GM18520 (cell line): ENCODE data around the gene KIAA0513.

Experiments
- ATAC-seq: cut with Tn5 transposase; IDR thresholded peaks from one replicate; pipeline ENCODE4 v1.9.1; 2021; ENCODE audit not compliant: unreplicated experiment

The KIAA0513 gene

GRCh38 chr16:85027349-85027957 lies at the start of gene KIAA0513:
TSS of gene KIAA0513 (plus strand) at chr16:85027795. CDS start at chr16:85067072, 39,277 bp downstream.
- peak; percentile 80 for ATAC-seq

- no peak for ATAC-seq
Measured at GRCh38 chr16:84979516-84979915, 48.1 kb upstream of the KIAA0513 start.

GRCh38 chr16:84982434-84982833 lies 45.2 kb upstream of the KIAA0513 start:
- ATAC-seq: no peak

DNA sequence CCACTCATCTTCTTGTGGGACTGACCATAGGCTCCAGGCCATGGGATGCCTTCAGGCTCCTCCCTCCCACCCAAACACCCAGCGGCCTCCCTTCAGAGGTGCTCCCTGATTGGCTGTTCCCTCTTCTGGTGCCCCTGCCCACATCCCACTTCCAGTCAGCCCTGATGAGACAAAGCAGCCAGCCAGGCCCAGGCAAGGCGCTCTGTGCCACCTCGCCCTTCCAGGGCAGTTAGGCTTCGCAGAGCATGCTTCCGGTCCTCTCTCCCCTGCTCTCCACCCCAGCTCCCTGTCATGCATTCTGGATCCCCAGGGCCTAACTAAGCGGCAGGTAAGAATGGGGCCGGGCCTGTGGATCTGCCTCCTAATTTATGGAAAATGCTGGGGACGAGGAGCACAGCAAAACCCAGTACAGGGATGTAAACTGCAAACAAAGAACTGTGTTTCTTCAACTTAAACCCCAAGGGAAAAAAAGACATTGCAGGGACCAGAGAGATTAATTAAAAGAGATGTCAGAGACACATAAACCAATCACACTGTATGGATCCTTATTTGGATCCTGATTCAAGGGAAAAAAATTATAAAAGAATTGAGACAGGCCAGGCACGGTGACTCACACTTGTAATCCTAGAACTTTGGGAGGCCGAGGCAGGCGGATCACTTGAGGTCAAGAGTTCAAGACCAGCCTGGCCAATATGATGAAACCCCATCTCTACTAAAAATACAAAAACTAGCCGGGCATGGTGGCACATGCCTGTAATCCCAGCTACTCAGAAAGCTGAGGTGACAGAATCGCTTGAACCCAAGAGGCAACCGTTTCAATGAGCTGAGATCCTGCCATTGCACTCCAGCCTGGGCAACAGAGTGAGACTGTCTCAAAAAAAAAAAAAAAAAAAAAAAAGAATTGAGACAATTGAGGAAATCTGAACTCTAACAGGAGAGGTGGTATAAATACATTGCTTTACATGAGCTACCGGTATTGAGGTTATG lies 42.2 kb upstream of the KIAA0513 start:
- no peak for ATAC-seq

DNA sequence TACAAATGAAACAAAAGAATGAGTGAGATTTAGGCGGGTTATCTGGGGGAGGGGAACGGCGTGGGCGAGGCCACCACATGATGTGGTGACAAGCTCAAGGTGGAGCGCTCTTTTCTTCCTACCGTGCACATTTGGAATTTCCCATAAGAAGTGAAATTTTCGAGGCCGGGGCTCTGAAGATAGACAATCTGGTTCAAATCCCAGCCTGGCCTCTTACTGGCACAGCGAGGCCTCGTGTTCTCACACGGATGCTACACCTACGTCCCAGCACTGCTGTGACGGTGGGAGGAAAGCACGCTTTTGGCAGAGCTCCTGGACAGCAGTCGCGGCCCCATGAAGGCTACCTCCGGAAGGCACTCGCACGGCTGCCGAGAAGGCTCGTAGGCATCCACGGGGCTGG lies 41.5 kb upstream of the KIAA0513 start:
- ATAC-seq: no peak

- no peak for ATAC-seq
Measured at GRCh38 chr16:84986879-84987278, 40.7 kb upstream of the KIAA0513 start.

- ATAC-seq: no peak
Measured at GRCh38 chr16:84988328-84989080, 39.1 kb upstream of the KIAA0513 start.

DNA sequence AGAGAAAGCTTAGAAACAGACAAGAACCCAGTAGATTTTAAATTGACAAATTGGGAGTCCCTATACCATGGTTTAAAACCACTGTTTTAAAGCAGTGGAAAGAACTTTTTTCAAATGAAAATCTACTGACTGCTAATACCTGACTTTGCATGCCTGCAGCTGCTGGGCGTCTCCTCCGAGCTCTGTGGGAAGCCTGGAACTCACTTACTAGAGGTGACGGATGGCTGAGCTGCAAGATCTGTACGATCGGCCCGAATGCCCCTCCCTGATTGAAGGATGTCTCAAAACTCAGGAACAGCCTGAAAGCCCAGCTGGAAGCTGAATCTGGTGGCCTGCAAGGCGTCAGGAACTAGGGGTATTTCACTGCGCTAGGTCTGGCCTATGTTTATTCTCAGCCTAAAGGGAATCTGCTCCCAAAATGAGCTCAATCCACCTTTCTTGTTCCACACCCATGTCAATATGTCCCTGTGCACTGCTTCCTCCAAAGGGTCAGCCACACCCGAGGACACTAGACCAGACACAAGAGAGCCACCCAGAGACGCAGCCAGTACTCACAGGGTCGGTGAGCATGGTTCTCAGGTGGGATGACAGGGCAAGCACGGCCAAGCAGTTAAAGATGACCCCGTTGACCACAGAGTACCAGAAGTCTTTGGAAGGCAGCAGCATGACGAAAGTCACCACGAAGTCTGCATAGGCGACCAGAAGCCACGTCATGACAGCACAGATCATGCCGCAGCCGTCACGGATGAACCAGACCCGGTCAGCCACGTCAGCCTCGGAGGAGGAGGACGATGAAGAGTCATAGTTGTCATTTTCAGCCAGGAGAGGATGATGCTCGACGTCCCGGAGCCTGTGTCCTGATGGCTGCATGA lies 37.6 kb upstream of the KIAA0513 start:
- no peak for ATAC-seq

- no peak for ATAC-seq
Measured at GRCh38 chr16:84990782-84991181, 36.8 kb upstream of the KIAA0513 start.

DNA sequence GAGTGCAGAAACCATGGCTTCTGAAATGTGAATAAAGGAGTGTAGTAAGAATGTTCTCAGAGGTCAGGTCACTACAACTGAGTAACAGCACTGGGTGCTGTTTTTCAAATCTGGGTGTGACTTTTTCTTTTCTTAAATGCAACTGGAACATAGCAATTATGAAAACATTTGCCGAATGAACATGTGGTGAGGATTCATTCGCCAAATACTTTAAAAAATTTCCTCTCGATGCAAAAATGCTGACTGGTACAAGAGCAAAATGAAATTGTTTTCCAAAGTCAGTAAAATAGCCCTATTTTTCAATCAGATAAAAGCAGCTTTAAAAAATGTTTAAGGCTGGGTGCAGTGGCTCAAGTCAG lies 34.9 kb upstream of the KIAA0513 start:
- no peak for ATAC-seq

- ATAC-seq: no peak
Measured at GRCh38 chr16:84993926-84994325, 33.7 kb upstream of the KIAA0513 start.

DNA sequence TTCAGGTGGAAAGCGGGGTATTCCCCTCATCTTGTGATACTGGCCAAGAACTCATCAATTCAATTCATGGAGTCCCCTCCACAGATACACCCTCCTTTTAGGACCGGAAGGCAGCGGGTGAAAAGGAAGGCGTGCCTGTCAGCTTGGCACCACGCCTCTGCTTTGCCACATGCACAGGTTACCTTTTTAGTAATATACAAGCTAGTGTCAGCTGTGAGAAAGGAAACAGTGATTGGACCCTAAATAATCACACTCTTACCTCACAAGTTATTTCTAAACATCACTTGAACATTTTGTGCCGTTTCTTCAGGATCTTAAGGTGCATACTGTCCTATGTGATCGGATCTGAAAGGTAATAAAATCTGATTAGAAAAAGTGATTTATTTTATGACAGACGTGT lies 31.9 kb upstream of the KIAA0513 start:
- no peak for ATAC-seq

DNA sequence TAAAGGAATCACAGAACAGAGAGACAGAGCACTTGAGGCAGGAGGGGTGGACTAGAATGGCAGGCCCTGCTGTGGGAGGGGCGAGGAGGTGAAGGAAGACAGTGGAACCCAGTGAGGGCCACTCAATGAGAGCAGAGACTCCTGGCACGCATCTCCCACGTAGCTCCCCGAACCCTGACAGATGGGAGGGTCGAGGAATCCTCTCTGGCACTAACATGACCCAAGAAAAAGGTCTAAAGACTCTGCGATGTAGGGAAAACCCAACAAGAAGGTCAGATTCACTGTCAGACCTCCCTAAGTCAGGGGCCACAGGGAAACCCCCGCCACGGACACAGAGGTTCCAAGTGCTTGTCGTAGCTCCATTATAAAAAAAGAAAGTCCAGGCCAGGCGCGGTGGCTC lies 31.2 kb upstream of the KIAA0513 start:
- no peak for ATAC-seq

- ATAC-seq: no peak
Measured at GRCh38 chr16:84999200-84999599, 28.4 kb upstream of the KIAA0513 start.

DNA sequence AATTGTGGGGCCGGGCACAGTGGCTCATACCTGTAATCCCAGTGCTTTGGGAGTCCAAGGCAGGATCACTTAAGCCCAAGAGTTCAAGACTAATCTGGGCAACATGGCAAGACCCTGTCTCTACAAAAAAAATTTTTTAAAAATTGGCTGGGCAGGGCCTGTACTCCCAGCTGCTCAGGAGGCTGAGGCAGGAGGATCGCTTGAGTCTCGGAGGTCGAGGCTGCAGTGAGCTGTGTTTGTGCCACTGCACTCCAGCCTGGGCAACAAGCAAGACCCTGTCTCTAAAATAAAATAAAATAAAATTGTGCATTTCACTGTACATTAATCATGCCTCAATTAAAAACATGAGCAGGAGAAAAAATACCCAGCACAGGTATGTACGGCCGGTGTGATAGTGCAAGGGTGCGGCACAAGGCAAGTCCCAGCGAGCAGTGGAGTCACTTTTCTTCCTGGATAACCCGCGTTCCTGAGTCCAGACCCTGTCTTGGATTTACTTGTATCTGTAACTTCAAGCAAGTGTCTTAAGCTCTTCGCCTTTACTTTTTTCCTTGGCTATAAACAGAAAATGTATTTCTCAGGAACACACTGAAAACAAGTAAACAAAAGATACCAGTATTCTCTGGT lies 27.6 kb upstream of the KIAA0513 start:
- ATAC-seq: no peak

DNA sequence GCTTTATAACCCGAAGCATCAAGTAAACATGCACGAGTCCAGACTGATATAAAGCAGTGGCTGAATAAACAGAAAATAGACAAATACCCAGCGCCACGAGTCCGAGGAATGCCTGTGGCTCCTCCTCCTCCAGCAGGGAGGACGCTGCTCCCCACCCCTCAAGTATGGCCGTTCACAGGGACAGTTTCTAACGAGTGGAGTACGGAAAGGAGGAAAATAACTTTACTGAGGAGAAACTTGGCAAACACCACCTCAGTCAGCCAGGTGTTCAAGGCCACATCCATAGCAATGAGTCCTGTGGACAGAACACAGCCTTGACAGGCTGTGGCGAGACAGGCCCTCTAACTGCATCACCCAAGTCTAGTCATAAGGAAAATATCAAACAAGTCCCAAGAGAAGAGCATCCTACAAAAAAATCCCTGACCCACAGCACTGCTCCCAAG lies 25.5 kb upstream of the KIAA0513 start:
- ATAC-seq: no peak

GRCh38 chr16:85002608-85003007 lies 25.0 kb upstream of the KIAA0513 start:
- ATAC-seq: no peak

GRCh38 chr16:85003076-85003475 lies 24.5 kb upstream of the KIAA0513 start:
- ATAC-seq: no peak

DNA sequence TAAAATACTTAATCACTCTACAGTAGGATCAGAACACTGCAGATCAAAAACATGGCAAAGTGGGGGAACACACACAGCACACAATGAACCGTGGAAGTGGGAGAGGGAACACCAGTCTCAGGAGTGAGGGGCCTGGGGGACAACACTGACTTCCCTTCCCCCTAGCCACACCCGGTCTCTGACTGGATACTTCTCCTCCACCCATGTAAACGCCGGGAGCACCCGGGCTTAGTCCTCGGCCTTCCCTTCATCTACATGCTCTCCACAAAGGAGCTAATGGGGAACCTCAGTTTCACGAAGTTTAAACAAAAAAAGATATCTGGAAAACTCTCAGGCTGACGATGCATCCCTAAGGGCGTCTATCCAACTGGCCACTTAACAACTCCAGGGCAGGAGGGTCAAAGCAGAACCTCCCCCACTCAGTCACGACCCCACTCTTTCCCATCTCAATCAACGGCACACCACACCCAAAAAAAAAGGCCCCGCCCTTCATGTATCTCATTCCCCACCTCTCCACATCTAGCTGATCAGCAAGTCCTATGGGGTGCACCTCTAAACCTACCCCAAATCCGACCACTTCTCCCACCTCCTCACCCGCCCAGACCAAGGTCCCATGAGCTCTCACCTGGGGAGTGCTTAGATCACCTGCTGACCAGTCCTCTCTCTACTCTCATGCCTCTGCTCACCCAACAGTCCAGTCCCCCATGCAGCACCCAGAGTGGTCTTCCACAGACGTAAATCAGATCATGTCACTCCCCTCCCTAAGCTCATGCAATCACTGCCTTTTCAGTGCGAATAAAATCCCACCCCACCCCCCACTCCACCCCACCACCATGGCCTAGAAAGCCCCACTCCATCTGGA lies 23.6 kb upstream of the KIAA0513 start:
- no peak for ATAC-seq
